ENCODE data around the gene GNG8. TPM values are rescaled to one million over a fixed set of nuclear protein-coding genes. Genes with fewer than 3 reads are reported as not detected.
A peak's percentile ranks its signal among the peaks of the same experiment; 100 is the strongest.

GNG8 gene
- total RNA-seq, 1 experiment from 2014 or later, result not detected

DNA sequence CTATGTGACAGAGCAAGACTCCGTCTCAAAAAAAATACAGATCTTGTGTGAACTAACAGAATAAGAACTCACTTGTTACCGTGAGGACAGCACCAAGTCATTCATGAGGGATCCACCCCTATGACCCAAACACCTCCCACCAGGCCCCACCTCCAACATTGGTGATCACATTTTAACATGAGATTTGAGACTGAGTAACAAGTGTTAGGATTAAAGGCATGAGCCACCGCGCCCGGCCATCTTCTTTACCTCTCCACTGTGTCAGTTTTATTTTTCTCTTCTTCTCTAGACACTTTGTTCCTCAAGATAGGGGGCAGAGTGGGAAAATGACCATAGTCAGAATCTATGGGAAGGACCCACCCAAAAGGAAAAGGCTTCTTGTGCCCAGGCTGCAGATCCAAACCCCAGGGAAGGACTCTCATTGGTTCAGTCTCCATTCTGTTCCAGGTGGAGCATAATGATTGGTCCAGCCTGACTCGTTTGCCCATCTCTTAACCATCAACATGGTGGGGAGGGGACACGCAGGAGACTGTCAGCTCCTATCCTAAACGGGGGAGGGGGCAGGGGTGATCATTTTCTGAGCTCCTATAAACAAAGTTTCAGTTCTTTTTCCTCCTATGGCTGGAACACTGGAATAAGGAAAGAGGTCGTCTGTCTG, 36.2 kb downstream of the GNG8 start:
- Histone ChIP-seq H3K9ac (ENCODE audit: low read length) (peak overlapping the region; percentile 98), H3K27me3 (ENCODE audit: insufficient read depth, low read length) (no peaks in the 10 kb centered on the region), H3K4me2 (ENCODE audit: low read length) (peak overlapping the region; percentile 98), H3K9me2 (ENCODE audit: insufficient read depth) (no peaks in the 10 kb centered on the region), H3K27ac (ENCODE audit: low read depth, low read length) (peak overlapping the region; percentile 85), H3K36me3 (ENCODE audit: control insufficient read depth in 1 of 2, insufficient read depth in 2 of 2, low read length in 2 of 2) (peaks cover 2 to 6% of the 10 kb centered on the region in 2 experiments; a peak in 2 of 4 replicates), H3K4me1 (ENCODE audit: control insufficient read depth in 1 of 2, insufficient read depth in 2 of 2, low read length in 2 of 2) (peaks cover 18 to 38% of the 10 kb centered on the region in 2 experiments), H3K4me3 (replicated peaks in 1 of 2; ENCODE audit: low read depth in 1 of 2, low read length in 2 of 2) (peak overlapping the region; percentile 91 to 94), H4K20me1 (ENCODE audit: insufficient read depth) (no peaks in the 10 kb centered on the region), H3K9me3 (ENCODE audit: control insufficient read depth in 1 of 2, insufficient read depth in 1 of 2, low read depth in 1 of 2, low read length in 2 of 2) (no peaks in the 10 kb centered on the region), H3K79me2 (ENCODE audit: insufficient read depth, low read length) (peaks cover 37% of the 10 kb centered on the region), H2AFZ (ENCODE audit: low read depth, low read length, poor library complexity, severe bottlenecking) (no peak overlapping the region)
- ChIA-PET POLR2A (interaction anchor here (0.8 to 1.9 kb wide), 6 partner anchors 14 to 114 kb away, joined by 3 to 8 read pairs (median 4); partner anchors contain the start of gene DACT3), RAD21 (ENCODE audit: low non-redundant PET in 1 of 2, low total read pairs in 2 of 2, uncharacterized antibody in 2 of 2, unreplicated experiment in 2 of 2) (no interaction called here), CTCF (interaction anchor here (1.3 to 4.5 kb wide), 7 partner anchors 14 to 154 kb away, joined by 4 to 15 read pairs (median 6); partner anchors contain the start of gene DACT3)
- DNase-seq (ENCODE audit: low read depth, low spot score), result no peak
- BruUV-seq (replicated peaks), result no TSS peak
- no peak for TF ChIP-seq CEBPB (IDR thresholded peaks at IDR 0.05; ENCODE audit: low read depth)
- intact Hi-C loops (cut with micrococcal nuclease), result no loop called here
- peak; percentile 13; the same call in 1 of the 2 replicates for ATAC-seq

DNA sequence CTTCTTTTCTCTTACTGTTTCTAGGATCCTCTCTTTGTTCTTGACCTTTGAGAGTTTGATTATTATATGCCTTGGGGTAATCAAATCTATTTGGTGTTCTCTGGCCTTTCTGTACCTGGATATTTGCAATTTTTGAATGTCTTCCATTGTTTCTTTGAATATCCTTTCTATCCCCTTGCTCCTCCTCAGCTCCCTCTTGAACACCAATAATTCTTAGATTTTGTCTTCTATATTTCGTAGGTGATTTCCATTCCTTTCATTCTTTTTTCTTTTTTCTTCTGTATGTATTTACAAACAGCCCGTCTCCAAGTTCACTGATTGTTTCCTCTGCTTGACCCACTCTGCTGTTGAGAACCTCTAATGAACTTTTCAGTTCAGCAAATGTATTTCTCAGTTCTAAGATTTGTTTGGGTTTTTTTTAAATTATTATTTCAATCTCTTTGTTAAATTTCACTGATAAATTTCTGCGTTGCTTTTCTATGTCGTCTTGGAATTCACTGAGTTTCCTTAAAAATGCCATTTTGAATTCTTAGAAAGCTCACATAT, 37.6 kb downstream of the GNG8 start:
- Histone ChIP-seq H3K9me3 (ENCODE audit: control insufficient read depth in 1 of 2, insufficient read depth in 1 of 2, low read depth in 1 of 2, low read length in 2 of 2) (no peaks in the 10 kb centered on the region), H3K4me2 (ENCODE audit: low read length) (no peak overlapping the region), H3K27me3 (ENCODE audit: insufficient read depth, low read length) (no peaks in the 10 kb centered on the region), H3K27ac (ENCODE audit: low read depth, low read length) (no peak overlapping the region), H3K4me1 (ENCODE audit: control insufficient read depth in 1 of 2, insufficient read depth in 2 of 2, low read length in 2 of 2) (peaks cover 16 to 33% of the 10 kb centered on the region in 2 experiments), H3K79me2 (ENCODE audit: insufficient read depth, low read length) (peaks cover 23% of the 10 kb centered on the region), H3K9me2 (ENCODE audit: insufficient read depth) (no peaks in the 10 kb centered on the region), H3K36me3 (ENCODE audit: control insufficient read depth in 1 of 2, insufficient read depth in 2 of 2, low read length in 2 of 2) (peaks cover 2 to 6% of the 10 kb centered on the region in 2 experiments; a peak in 1 of 4 replicates), H2AFZ (ENCODE audit: low read depth, low read length, poor library complexity, severe bottlenecking) (no peak overlapping the region), H3K4me3 (replicated peaks in 1 of 2; ENCODE audit: low read depth in 1 of 2, low read length in 2 of 2) (no peak overlapping the region), H4K20me1 (ENCODE audit: insufficient read depth) (no peaks in the 10 kb centered on the region), H3K9ac (ENCODE audit: low read length) (no peak overlapping the region)
- TF ChIP-seq, protein P1, sequence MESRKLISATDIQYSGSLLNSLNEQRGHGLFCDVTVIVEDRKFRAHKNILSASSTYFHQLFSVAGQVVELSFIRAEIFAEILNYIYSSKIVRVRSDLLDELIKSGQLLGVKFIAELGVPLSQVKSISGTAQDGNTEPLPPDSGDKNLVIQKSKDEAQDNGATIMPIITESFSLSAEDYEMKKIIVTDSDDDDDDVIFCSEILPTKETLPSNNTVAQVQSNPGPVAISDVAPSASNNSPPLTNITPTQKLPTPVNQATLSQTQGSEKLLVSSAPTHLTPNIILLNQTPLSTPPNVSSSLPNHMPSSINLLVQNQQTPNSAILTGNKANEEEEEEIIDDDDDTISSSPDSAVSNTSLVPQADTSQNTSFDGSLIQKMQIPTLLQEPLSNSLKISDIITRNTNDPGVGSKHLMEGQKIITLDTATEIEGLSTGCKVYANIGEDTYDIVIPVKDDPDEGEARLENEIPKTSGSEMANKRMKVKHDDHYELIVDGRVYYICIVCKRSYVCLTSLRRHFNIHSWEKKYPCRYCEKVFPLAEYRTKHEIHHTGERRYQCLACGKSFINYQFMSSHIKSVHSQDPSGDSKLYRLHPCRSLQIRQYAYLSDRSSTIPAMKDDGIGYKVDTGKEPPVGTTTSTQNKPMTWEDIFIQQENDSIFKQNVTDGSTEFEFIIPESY (IDR thresholded peaks at IDR 0.05; ENCODE audit: extremely low read depth, insufficient replicate concordance, low read length), result no peak
- no peak for TF ChIP-seq RAD21 (IDR thresholded peaks at IDR 0.05; ENCODE audit: low read depth)
- peak; percentile 66; the same call in 1 of the 2 replicates for TF ChIP-seq CBX3 (IDR thresholded peaks at IDR 0.05; ENCODE audit: low read depth)
- POLR2A ChIA-PET, result no interaction called here
- no peak for DNase-seq (ENCODE audit: low read depth, low spot score)
- intact Hi-C loops (cut with micrococcal nuclease), result no loop called here
- RAD21 ChIA-PET (ENCODE audit: low non-redundant PET in 1 of 2, low total read pairs in 2 of 2, uncharacterized antibody in 2 of 2, unreplicated experiment in 2 of 2), result no interaction called here
- ATAC-seq, result no peak
- no TSS peak for BruUV-seq (replicated peaks)
- CTCF ChIA-PET, result interaction anchor here (4.5 kb wide), 1 partner anchor 15 kb away, joined by 15 read pairs; no protein-coding TSS in a partner anchor

Data from HCT116 (cell line).